ENCODE measurements around the gene FAM174C.

- TF ChIP-seq TAF1 (conservative IDR thresholded peaks at IDR 0.05) (no peak), SP1 (IDR thresholded peaks at IDR 0.05) (no peak)
Measured at GRCh38 chr19:1251330-1252220, 23.8 kb upstream of the FAM174C start.

All from liver (tissue), 1 donor.